HCT116 (cell line): ENCODE measurements around the gene SERTM1. TPM values are rescaled to one million over a fixed set of nuclear protein-coding genes. Genes with fewer than 3 reads are reported as not detected.

Experiments
- ATAC-seq: fragments of 200-7000 bp; cut with Tn5 transposase; 2 replicates; pipeline ENCODE4 v1.9.1; 2020; ENCODE audit warnings: mild to moderate bottlenecking, moderate library complexity
- BruUV-seq: library from RNA; stranded (reverse); fragments of 400-500 nt; replicated peaks from 2 replicates; lab custom pipeline; 2021; lab: Mats Ljungman, UMichigan
- CTCF ChIA-PET: fragments of 300-600 bp; sonication (Branson Sonifier 250); formaldehyde crosslinking; loops from one replicate; lab custom pipeline; 2021; ENCODE audit warnings: antibody characterized with exemption; lab: Charles Lee
- POLR2A ChIA-PET: fragments of 300-600, 350-600 bp; sonication (Branson Sonifier 250); formaldehyde crosslinking; loops from one replicate; lab custom pipeline; 2021; ENCODE audit warnings: antibody characterized with exemption; lab: Charles Lee
- RAD21 ChIA-PET, 2 experiments: fragments of 300-600 bp; sonication (Branson Sonifier 250); formaldehyde crosslinking; loops; one replicate each; lab custom pipeline; 2023; ENCODE audit warnings: low total read pairs in 2 of 2; ENCODE audit not compliant: uncharacterized antibody in 2 of 2, unreplicated experiment in 2 of 2, low non-redundant PET in 1 of 2; lab: Charles Lee
- DNase-seq: peaks from one replicate; pipeline ENCODE4 v3.0.0-alpha.2; 2010; ENCODE audit warnings: low read depth, low spot score
- H2AFZ ChIP-seq: fragments of 200-600 bp; shearing (Covaris generic), sonication (generic); 2 replicates; pipeline ENCODE4 v1.6.1; 2017; ENCODE audit warnings: low read depth, mixed run types, mixed read lengths, antibody characterized with exemption, low read length; ENCODE audit not compliant: poor library complexity, severe bottlenecking
- H3K27ac ChIP-seq: 2 replicates; pipeline ENCODE4 v1.5.1; 2012; ENCODE audit warnings: low read depth, low read length
- H3K27me3 ChIP-seq: fragments of 200-600 bp; sonication (generic); 2 replicates; pipeline ENCODE4 v1.6.1; 2016; ENCODE audit warnings: mixed run types, low read length, mixed read lengths; ENCODE audit not compliant: insufficient read depth
- H3K36me3 ChIP-seq, 2 experiments: fragments of 200-500 bp in 1 of 2; fragments of 200-600 bp in 1 of 2; sonication (Bioruptor generic) in 1 of 2; sonication (generic) in 1 of 2; 2 replicates each; pipeline versions ENCODE4 v1.5.1 to v1.6.1; 2014 to 2016; ENCODE audit warnings: low read length in 2 of 2, inconsistent platforms in 1 of 2, mixed read lengths in 1 of 2, mixed run types in 1 of 2; ENCODE audit not compliant: insufficient read depth in 2 of 2, control insufficient read depth in 1 of 2
- H3K4me1 ChIP-seq, 2 experiments: fragments of 200-600 bp in 1 of 2; sonication (generic) in 1 of 2; 2 replicates each; pipeline versions ENCODE4 v1.5.1 to v1.6.1; 2012 to 2017; ENCODE audit warnings: low read length in 2 of 2, inconsistent platforms in 1 of 2, mild to moderate bottlenecking in 1 of 2, mixed read lengths in 1 of 2, mixed run types in 1 of 2, moderate library complexity in 1 of 2; ENCODE audit not compliant: insufficient read depth in 2 of 2, control insufficient read depth in 1 of 2
- H3K4me2 ChIP-seq: fragments of 200-600 bp; sonication (generic); 2 replicates; pipeline ENCODE4 v1.6.1; 2017; ENCODE audit warnings: mixed run types, low read length, mixed read lengths
- H3K4me3 ChIP-seq, 2 experiments: fragments of 200-600 bp in 1 of 2; sonication (generic) in 1 of 2; replicated peaks in 1 of 2; 2 replicates each; pipeline ENCODE4 v1.5.1; 2011 to 2016; ENCODE audit warnings: low read length in 2 of 2, control low read depth in 1 of 2, low read depth in 1 of 2, mild to moderate bottlenecking in 1 of 2, mixed read lengths in 1 of 2, mixed run types in 1 of 2
- H3K79me2 ChIP-seq: fragments of 200-600 bp; sonication (generic); 2 replicates; pipeline ENCODE4 v1.6.1; 2017; ENCODE audit warnings: mild to moderate bottlenecking, mixed run types, low read length, moderate library complexity, mixed read lengths; ENCODE audit not compliant: insufficient read depth
- H3K9ac ChIP-seq: fragments of 200-600 bp; sonication (generic); 2 replicates; pipeline ENCODE4 v1.6.1; 2016; ENCODE audit warnings: low read length, mixed read lengths
- H3K9me2 ChIP-seq: fragments of 200-600 bp; sonication (generic), shearing (Covaris generic); 2 replicates; pipeline ENCODE4 v1.6.1; 2017; ENCODE audit warnings: mixed run types, mild to moderate bottlenecking, moderate library complexity; ENCODE audit not compliant: insufficient read depth
- H3K9me3 ChIP-seq, 2 experiments: fragments of 200-500 bp in 1 of 2; fragments of 200-600 bp in 1 of 2; sonication (Bioruptor generic) in 1 of 2; sonication (generic) in 1 of 2; 2 replicates each; pipeline ENCODE4 v1.6.1; 2014 to 2017; ENCODE audit warnings: low read length in 2 of 2, mixed read lengths in 2 of 2, inconsistent platforms in 1 of 2, low read depth in 1 of 2, mild to moderate bottlenecking in 1 of 2, mixed run types in 1 of 2, moderate library complexity in 1 of 2; ENCODE audit not compliant: control insufficient read depth in 1 of 2, insufficient read depth in 1 of 2
- H4K20me1 ChIP-seq: fragments of 200-600 bp; sonication (generic), shearing (Covaris generic); 2 replicates; pipeline ENCODE4 v1.6.1; 2017; ENCODE audit warnings: mixed run types, mild to moderate bottlenecking, moderate library complexity; ENCODE audit not compliant: insufficient read depth
- ATF3 ChIP-seq: IDR thresholded peaks from 2 replicates; pipeline ENCODE4 v1.6.1; 2012
- CEBPB ChIP-seq: IDR thresholded peaks from 2 replicates; pipeline ENCODE4 v1.6.1; 2012; ENCODE audit warnings: low read depth
- EGR1 ChIP-seq: IDR thresholded peaks from 2 replicates; pipeline ENCODE4 v1.6.1; 2012; ENCODE audit warnings: low read depth
- ELF1 ChIP-seq: IDR thresholded peaks from 2 replicates; pipeline ENCODE4 v1.6.1; 2012; ENCODE audit warnings: low read depth, borderline replicate concordance
- EZH2 ChIP-seq: fragments of 200-600 bp; sonication (generic); IDR thresholded peaks from 2 replicates; pipeline ENCODE4 v1.6.1; 2017; ENCODE audit warnings: antibody characterized with exemption, mixed run types
- JUND ChIP-seq: IDR thresholded peaks from 2 replicates; pipeline ENCODE4 v1.6.1; 2012
- MAX ChIP-seq: IDR thresholded peaks from 2 replicates; pipeline ENCODE4 v1.6.1; 2012
- POLR2A ChIP-seq: IDR thresholded peaks from 2 replicates; pipeline ENCODE4 v1.7.0; 2011; ENCODE audit warnings: borderline replicate concordance; ENCODE audit not compliant: insufficient read depth, insufficient read length; ENCODE audit errors: extremely low read depth
- POLR2AphosphoS5 ChIP-seq: IDR thresholded peaks from 2 replicates; pipeline ENCODE4 v1.6.1; 2011; ENCODE audit warnings: mild to moderate bottlenecking, low read depth, low read length, moderate library complexity
- RAD21 ChIP-seq: IDR thresholded peaks from 2 replicates; pipeline ENCODE4 v1.6.1; 2012; ENCODE audit warnings: low read depth, mild to moderate bottlenecking
- REST ChIP-seq: IDR thresholded peaks from 2 replicates; pipeline ENCODE4 v1.6.1; 2012; ENCODE audit warnings: low read depth
- SIN3A ChIP-seq: IDR thresholded peaks from 2 replicates; pipeline ENCODE4 v1.6.1; 2012; ENCODE audit warnings: low read depth
- SP1 ChIP-seq: IDR thresholded peaks from 2 replicates; pipeline ENCODE4 v1.6.1; 2012; ENCODE audit warnings: low read depth
- SRF ChIP-seq: IDR thresholded peaks from 2 replicates; pipeline ENCODE4 v1.6.1; 2012; ENCODE audit warnings: low read depth
- TCF7L2 ChIP-seq: IDR thresholded peaks from 2 replicates; pipeline ENCODE4 v1.7.0; 2011; ENCODE audit warnings: borderline replicate concordance, inconsistent platforms; ENCODE audit not compliant: insufficient read depth, insufficient read length; ENCODE audit errors: extremely low read depth
- YY1 ChIP-seq: IDR thresholded peaks from 2 replicates; pipeline ENCODE4 v1.6.1; 2011; ENCODE audit warnings: low read length, low read depth, moderate library complexity, mild to moderate bottlenecking; ENCODE audit not compliant: insufficient replicate concordance; ENCODE audit errors: extremely low read depth
- ZFX ChIP-seq: fragments of 450-650 bp; IDR thresholded peaks from 2 replicates; pipeline ENCODE4 v1.6.1; 2017
- ZNF274 ChIP-seq: fragments of 200-500 bp; sonication (Bioruptor generic); IDR thresholded peaks from 2 replicates; pipeline ENCODE4 v1.6.1; 2014; ENCODE audit warnings: mild to moderate bottlenecking, low read depth, low read length, inconsistent platforms
- intact Hi-C: fragments of 100-400 bp; cut with micrococcal nuclease; formaldehyde crosslinking; loops from 2 replicates; pipeline ENCODE4 v1.10.0; 2022
- total RNA-seq: library from RNA; stranded (reverse); gene quantifications from one replicate; pipeline ENCODE4 v1.2.1, GENCODE V29; 2021; ENCODE audit not compliant: unreplicated experiment

SERTM1 gene
- total RNA-seq, 1 experiment from 2014 or later, result not detected

- Histone ChIP-seq H3K27ac (no peak overlapping the region), H3K4me1 (no peaks in the 10 kb centered on the region), H3K9ac (no peak overlapping the region), H3K4me2 (no peak overlapping the region), H4K20me1 (no peaks in the 10 kb centered on the region), H2AFZ (no peak overlapping the region), H3K9me3 (no peaks in the 10 kb centered on the region), H3K4me3 (no peak overlapping the region), H3K79me2 (no peaks in the 10 kb centered on the region), H3K27me3 (peaks cover 20% of the 10 kb centered on the region)
- BruUV-seq, result no TSS peak
- ATAC-seq, result no peak
- POLR2A ChIA-PET, result no interaction called here
- intact Hi-C loops, result no loop called here
- TF ChIP-seq TCF7L2, result no peak
- TF ChIP-seq POLR2A, result no peak
- TF ChIP-seq ELF1, result no peak
- no peak for TF ChIP-seq SP1
- no peak for TF ChIP-seq EGR1
- TF ChIP-seq ZNF274, result no peak
- TF ChIP-seq ZFX, result no peak
- TF ChIP-seq SIN3A, result no peak
- TF ChIP-seq CEBPB, result no peak
- no peak for TF ChIP-seq ATF3
- TF ChIP-seq EZH2, result no peak
- TF ChIP-seq, all 23 proteins: peak for 0
- Histone ChIP-seq H3K9me2 (no peaks in the 10 kb centered on the region), H3K36me3 (no peaks in the 10 kb centered on the region)
- no peak for DNase-seq
- ChIA-PET RAD21 (no interaction called here), CTCF (no interaction called here)
These were observed 9.9 kb downstream of the SERTM1 start for GRCh38 chr13:36683701-36684100.

GRCh38 chr13:36685927-36686326 is 12.1 kb downstream of the SERTM1 start:
- no peaks in the 10 kb centered on the region for H3K36me3 ChIP-seq
- no peaks in the 10 kb centered on the region for H3K9me3 ChIP-seq
- no peak overlapping the region for H3K9ac ChIP-seq
- H2AFZ ChIP-seq, result no peak overlapping the region
- no TSS peak for BruUV-seq
- no peaks in the 10 kb centered on the region for H3K79me2 ChIP-seq
- peaks cover 29% of the 10 kb centered on the region for H3K27me3 ChIP-seq
- no peaks in the 10 kb centered on the region for H3K9me2 ChIP-seq
- DNase-seq (no peak), ATAC-seq (no peak)
- H3K4me1 ChIP-seq, result no peaks in the 10 kb centered on the region
- ChIA-PET POLR2A (no interaction called here), CTCF (no interaction called here), RAD21 (no interaction called here)
- H4K20me1 ChIP-seq, result no peaks in the 10 kb centered on the region
- H3K4me3 ChIP-seq, result no peak overlapping the region
- H3K4me2 ChIP-seq, result no peak overlapping the region
- no peak overlapping the region for H3K27ac ChIP-seq
- intact Hi-C loops, result no loop called here
- TF ChIP-seq TCF7L2 (no peak), POLR2AphosphoS5 (no peak), SRF (no peak), MAX (no peak), JUND (no peak), ELF1 (no peak), REST (no peak), RAD21 (no peak), EZH2 (no peak), YY1 (no peak)
